ENCODE measurements around the gene TRAK1. TPM values are rescaled to one million over a fixed set of nuclear protein-coding genes. Genes with fewer than 3 reads are reported as not detected.

TRAK1 gene
- total RNA-seq, 1 donor from 2014 or later, result 41.0 TPM

DNA sequence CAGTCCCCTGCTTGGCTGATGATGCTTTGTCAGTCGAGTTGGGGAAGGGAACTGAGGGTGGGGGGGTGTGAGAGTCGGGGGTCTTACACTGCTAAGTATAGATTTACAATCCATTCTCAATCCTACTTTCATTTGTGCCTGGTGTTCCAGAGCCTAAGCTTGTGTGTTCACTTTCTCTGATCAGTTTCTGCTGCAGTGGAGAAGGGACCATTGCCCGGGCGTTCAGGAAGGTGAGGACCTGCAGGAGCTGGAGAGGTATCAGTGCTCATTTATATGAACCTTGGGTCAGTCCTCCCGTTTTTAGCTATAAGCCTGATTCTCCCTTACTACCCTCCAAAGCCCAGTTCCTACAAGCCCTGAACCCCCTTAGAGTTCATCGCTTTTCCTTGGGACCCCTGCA, 41.0 kb upstream of the TRAK1 start:
- peaks cover 74% of the 10 kb centered on the region for H3K4me1 Mint-ChIP-seq

DNA sequence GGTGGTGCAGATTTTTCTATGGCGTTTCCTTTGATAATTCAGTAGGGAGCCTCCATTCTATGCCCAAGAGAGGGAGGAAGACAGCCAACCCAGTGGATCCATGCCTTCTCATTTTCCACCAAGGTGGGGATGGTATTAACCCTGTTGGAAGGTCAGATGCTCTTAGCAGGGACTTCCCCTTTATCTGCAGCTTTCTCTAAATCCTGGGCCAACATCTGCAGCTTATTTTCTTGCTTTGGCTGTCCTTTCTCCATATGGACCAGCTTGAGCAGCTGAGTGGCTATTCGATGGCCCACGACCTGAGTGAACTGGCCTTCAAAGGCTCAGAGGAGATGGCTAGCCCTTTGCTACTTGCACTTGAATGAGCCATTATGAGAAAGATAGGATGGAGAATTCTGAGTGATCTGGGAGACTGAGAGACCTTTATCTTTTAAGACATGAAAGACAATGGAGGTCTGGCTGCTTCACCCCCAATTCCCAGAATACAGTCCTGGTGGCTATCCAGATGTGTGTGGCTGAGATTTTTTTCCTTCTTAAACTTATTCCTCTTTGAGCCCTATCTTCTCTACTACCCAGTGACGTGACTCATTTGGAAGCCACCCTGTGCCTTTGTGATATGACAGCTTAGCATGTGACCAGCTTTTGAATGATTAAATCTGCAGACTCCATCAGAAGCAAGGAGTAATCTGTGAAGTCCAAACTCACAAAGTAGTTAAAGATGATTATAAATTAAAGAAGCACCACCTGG, 39.6 kb upstream of the TRAK1 start:
- DNase-seq (ENCODE audit: low read depth, low spot score), result no peak
- Mint-ChIP-seq H3K9me3 (no peaks in the 10 kb centered on the region), H3K4me1 (peaks cover 63% of the 10 kb centered on the region), H3K27me3 (ENCODE audit: low read depth) (no peaks in the 10 kb centered on the region), H3K4me3 (peak overlapping the region; percentile 75), H3K27ac (ENCODE audit: unreplicated experiment) (peak overlapping the region; percentile 95), H3K36me3 (ENCODE audit: low read depth) (no peaks in the 10 kb centered on the region)
- TF ChIP-seq, protein P1, sequence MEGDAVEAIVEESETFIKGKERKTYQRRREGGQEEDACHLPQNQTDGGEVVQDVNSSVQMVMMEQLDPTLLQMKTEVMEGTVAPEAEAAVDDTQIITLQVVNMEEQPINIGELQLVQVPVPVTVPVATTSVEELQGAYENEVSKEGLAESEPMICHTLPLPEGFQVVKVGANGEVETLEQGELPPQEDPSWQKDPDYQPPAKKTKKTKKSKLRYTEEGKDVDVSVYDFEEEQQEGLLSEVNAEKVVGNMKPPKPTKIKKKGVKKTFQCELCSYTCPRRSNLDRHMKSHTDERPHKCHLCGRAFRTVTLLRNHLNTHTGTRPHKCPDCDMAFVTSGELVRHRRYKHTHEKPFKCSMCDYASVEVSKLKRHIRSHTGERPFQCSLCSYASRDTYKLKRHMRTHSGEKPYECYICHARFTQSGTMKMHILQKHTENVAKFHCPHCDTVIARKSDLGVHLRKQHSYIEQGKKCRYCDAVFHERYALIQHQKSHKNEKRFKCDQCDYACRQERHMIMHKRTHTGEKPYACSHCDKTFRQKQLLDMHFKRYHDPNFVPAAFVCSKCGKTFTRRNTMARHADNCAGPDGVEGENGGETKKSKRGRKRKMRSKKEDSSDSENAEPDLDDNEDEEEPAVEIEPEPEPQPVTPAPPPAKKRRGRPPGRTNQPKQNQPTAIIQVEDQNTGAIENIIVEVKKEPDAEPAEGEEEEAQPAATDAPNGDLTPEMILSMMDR (conservative IDR thresholded peaks at IDR 0.05), result no peak

More for the DNA sequence above, 41.0 kb upstream of the TRAK1 start:
- no peaks in the 10 kb centered on the region for H3K27me3 Mint-ChIP-seq (ENCODE audit: low read depth)
- TF ChIP-seq, protein P1 (conservative IDR thresholded peaks at IDR 0.05), result no peak
- DNase-seq (ENCODE audit: low read depth, low spot score), result no peak
- H3K9me3 Mint-ChIP-seq, result no peaks in the 10 kb centered on the region
- no peak overlapping the region for H3K27ac Mint-ChIP-seq (ENCODE audit: unreplicated experiment)
- H3K4me3 Mint-ChIP-seq, result no peak overlapping the region
- H3K36me3 Mint-ChIP-seq (ENCODE audit: low read depth), result no peaks in the 10 kb centered on the region

DNA sequence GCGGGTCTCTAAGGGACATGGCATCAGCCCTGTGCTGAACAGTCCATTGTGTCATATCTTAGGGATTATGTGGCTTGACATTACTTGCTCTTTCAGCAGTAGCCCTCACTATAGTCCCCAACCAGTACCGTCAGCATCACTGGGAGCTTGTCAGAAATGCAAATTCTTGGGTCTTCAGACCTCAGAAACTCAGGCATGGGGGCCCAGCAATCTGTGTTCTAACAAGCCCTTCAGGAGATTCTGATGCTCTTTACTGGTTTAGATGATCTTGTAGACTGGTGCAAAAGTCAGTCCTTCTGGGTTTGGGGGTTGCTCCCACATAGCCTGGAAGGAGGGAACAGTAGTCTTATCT, 39.0 kb upstream of the TRAK1 start:
- DNase-seq (ENCODE audit: low read depth, low spot score), result no peak
- peak overlapping the region; percentile 75 for H3K4me3 Mint-ChIP-seq

DNA sequence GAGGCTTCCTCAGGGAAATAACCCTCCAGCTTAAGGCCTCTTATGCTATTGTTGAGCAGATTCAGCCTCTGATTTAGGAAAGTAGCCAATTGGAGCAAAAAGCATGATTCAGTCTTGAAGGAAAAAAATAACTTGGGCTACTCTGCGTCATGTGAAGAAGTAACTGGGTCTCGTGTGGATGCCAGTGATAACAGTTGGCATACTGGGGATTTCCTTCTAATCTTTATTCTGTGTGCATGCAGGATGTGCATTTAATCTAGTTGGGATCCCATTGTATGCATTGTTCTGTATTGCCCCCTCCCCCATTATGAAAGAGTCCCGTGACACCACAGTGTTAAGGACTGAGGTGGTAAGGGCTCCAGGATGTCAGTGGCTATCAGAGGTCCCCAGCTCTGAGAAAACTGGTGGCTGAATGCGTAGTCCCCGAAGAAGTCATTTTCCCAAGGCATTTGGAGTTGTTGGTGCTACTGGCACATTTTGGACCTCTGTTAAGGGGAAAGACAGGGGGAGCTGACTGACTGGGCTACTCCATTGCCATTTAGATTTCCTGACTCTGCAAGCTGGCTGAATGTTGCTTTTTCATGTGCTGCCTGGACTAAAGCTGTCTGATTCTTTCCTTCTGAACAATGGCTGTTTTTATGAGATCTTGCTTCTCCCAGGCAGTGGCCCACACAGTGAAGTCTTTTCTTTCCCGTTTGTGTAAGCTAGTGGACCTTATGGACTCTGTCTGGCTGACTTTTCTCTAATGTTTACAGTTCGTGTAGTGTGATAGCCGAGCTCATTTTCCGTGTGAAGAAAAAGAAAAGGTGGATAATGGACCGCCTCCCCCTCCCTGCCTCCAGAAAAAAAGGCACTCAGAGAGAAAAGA, 38.4 kb upstream of the TRAK1 start:
- H3K36me3 Mint-ChIP-seq (ENCODE audit: low read depth), result no peaks in the 10 kb centered on the region
- TF ChIP-seq, protein P1 (conservative IDR thresholded peaks at IDR 0.05), result no peak
- H3K9me3 Mint-ChIP-seq, result no peaks in the 10 kb centered on the region
- no peak for DNase-seq (ENCODE audit: low read depth, low spot score)
- no peaks in the 10 kb centered on the region for H3K27me3 Mint-ChIP-seq (ENCODE audit: low read depth)
- H3K4me1 Mint-ChIP-seq, result peaks cover 69% of the 10 kb centered on the region
- peak overlapping the region; percentile 75 for H3K4me3 Mint-ChIP-seq
- peak overlapping the region; percentile 95 for H3K27ac Mint-ChIP-seq (ENCODE audit: unreplicated experiment)

More for the DNA sequence above, 39.0 kb upstream of the TRAK1 start:
- Mint-ChIP-seq H3K36me3 (ENCODE audit: low read depth) (no peaks in the 10 kb centered on the region), H3K27me3 (ENCODE audit: low read depth) (no peaks in the 10 kb centered on the region), H3K4me1 (peaks cover 66% of the 10 kb centered on the region), H3K9me3 (no peaks in the 10 kb centered on the region), H3K27ac (ENCODE audit: unreplicated experiment) (peak overlapping the region; percentile 95)
- TF ChIP-seq, protein P1 (conservative IDR thresholded peaks at IDR 0.05), result no peak

DNA sequence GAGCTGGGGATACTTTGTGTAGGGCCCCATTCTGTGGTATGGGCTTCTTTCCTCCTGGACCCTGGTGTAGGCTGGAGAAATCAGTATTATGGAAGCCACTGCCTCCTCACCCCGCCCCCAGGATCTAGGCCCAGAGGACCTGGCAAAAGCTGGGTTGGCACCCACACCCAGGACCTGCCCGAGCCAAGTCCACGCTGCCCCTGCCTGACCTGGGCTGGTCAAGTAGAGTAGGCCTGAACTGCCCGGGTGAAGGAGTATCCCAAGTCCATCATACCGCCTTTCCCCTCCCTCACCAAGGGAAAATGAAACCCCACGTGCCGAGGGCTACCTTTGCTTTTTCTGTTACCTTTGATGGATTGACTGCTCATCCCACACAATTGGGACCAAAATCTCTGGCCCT, 37.7 kb upstream of the TRAK1 start:
- H3K27me3 Mint-ChIP-seq (ENCODE audit: low read depth), result no peaks in the 10 kb centered on the region
- H3K27ac Mint-ChIP-seq (ENCODE audit: unreplicated experiment), result peak overlapping the region; percentile 16
- peak overlapping the region; percentile 38 for H3K4me3 Mint-ChIP-seq
- TF ChIP-seq, protein P1 (conservative IDR thresholded peaks at IDR 0.05), result no peak
- H3K9me3 Mint-ChIP-seq, result no peaks in the 10 kb centered on the region
- DNase-seq (ENCODE audit: low read depth, low spot score), result no peak
- H3K36me3 Mint-ChIP-seq (ENCODE audit: low read depth), result no peaks in the 10 kb centered on the region
- H3K4me1 Mint-ChIP-seq, result peaks cover 68% of the 10 kb centered on the region

Measured in neural crest cell (in vitro differentiated cells).